ENCODE data around the gene SH3GL1.

The SH3GL1 gene

DNA sequence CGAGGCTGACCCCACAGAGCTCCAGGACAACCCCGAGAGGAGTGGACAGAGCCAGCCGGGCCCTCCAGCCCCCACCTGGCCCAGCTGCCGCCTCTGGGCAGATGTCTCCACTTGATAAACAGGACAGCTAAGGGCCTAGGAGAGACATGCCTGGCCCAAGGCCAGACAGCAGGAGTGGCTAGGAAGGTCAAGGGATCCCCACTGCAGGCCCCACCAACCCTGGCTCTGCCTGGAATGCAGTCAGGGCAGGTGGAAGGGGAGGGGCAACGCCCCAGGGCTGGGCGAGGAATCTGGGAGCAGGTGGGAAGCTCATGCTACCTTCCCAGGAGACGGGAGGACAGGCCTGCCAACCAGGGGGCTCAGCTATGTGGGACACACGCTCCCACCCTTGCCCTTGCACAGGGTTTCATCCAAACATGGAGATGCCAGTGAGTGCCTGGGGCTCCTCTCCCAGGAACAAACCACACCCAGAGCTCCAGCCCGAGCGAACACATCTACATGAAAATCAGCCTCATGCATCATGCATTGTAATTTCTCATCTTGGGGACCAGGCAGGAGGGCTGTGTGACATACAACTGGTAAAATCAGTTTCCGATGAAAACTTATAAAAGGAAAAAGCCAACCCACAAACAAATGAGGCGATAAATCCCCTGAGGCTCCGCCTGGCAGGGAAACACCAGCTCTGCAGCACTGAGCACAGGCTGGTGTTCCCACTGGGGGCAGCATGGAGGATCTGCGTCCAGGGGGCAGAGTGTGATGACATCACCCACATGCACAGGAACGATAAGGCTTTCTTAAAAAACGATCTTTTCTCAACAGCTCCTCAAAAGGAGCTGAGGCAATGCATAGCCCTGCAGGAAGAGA lies 25.0 kb downstream of the SH3GL1 start:
- no peak for DNase-seq (ENCODE audit: low spot score)

DNA sequence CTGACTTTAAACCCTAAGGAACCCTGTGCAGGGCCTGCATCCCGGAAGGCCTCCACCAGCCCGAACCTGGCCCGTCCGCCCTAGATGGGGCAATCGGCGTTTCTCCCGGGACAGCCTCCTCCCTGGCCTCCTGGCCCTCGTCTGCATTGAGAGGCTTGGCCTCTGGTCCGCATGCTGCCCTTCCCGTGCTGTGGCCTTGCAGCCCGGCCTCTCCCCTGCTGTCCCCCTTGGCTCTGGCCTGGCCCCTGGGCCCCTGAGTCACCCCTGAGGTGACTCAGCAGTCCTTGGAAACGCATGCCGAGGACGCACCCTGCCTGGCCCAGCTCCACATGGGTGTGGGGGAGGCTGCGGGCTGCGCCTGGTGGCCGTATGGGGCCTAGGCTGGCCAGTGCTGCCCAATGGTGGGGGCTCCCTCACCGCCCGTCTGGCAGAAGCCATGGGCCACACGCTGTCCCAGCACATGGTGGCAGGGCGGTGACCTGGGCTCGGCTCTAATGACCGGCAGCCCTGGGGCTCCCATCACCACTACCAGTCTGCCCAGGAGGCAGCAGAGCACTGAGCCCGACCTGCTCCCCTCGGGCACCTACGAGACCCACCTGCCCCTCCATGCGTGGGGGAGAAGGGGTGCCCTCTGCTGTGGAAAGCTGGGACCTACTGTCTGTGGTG lies 25.7 kb downstream of the SH3GL1 start:
- peak; percentile 87 for DNase-seq (ENCODE audit: low spot score)

DNA sequence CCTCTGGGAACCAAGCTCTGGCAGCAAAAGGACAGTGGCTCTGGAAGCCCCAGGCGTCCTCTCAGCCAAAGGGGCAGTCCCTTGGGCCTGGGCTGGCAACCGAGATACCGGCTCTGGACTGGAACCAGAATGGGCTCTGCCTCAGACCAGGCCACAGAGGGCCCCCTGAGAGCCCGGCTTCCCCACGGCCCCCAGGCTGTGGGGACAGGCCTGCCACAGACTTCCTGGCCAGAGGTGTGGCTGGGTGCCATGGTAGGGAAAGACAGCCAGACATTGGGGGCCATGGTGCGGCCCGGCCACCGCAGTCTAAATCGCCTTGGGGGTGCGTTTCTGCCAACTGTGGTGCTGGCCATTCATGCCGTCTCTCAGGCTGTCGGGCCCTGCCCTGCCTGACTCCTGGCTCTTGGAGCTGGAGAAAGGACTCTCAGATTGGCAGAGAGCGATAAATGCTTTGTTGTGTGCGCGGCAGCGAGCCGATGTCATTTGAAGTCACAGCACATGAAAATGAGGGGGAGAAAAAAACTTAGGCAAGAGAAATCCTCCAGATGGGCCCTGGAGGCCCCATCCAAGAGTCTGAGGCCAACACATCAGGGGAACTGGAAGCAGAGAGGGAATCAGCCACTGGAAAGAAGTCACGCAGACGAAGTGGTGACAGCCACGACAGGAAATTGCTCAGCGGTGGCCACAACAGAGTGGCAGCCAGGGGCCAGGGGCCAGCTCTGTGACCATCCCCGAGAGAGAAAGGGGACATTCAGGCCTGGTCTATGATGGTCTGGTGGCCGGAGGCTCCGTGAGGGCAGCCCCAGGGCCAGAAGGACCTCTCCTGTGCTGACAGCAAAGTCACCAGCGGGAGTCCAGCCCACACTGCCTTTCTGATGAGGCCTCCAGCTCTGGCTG lies 26.5 kb downstream of the SH3GL1 start:
- DNase-seq (ENCODE audit: low spot score): no peak

DNA sequence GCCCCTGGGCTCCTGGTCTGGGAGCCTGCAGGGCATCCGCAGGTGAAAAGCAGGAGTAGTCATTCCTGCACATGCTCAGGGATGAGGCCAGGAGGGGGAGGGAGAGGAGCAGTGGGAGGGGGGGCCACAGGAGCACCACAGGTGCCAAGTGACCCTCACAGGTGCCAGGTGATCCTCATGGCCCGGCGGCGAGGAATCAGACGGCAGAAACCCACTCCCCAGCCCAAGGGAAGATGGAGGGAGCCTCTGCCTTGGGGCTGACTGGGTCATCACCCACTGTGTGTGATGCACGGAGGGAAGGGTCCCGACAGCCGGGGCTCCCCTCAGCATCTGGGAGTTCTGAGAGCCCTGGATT lies 27.4 kb downstream of the SH3GL1 start:
- no peak for DNase-seq (ENCODE audit: low spot score)

DNA sequence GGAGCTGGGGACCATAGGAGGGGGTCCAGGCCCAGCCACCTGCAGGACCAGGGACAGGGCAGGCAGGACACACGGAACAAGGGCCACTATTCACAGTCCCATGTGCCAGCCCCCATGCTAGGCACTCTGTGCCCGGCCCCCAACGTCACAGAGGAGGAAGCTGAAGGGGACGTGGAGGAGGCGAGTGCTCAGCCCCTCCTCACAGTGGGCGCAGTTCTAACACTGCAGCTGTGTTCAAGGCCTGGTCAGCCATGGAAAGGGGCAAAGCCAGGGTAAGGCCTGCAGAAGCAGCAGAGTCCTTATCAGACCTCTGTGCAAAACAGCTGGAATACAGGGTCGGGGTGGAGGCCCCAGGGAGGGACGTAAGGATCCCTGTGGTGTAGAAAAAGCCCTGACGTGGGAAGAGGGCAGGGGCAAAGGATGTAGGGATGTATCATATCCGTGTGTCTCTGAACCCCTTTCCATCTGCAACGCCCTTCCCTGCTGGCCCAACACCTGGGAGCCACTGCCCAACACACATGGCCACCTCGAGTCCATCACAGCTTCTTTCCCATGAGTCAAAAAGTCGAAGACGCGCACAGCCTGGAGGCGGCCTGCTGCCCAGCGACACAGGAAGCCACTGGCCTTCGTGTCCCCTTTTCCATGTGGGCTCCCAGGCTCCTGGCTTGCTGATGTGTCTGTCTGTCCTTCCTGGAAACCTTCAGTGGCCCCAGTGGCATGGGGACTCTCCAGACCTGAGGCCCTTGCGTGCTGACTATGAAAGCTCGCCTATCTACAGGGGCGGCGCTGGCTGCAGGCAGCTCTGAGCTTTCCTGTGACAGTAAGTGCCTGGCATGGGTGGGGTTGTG lies 28.0 kb downstream of the SH3GL1 start:
- DNase-seq (ENCODE audit: low spot score): no peak

DNA sequence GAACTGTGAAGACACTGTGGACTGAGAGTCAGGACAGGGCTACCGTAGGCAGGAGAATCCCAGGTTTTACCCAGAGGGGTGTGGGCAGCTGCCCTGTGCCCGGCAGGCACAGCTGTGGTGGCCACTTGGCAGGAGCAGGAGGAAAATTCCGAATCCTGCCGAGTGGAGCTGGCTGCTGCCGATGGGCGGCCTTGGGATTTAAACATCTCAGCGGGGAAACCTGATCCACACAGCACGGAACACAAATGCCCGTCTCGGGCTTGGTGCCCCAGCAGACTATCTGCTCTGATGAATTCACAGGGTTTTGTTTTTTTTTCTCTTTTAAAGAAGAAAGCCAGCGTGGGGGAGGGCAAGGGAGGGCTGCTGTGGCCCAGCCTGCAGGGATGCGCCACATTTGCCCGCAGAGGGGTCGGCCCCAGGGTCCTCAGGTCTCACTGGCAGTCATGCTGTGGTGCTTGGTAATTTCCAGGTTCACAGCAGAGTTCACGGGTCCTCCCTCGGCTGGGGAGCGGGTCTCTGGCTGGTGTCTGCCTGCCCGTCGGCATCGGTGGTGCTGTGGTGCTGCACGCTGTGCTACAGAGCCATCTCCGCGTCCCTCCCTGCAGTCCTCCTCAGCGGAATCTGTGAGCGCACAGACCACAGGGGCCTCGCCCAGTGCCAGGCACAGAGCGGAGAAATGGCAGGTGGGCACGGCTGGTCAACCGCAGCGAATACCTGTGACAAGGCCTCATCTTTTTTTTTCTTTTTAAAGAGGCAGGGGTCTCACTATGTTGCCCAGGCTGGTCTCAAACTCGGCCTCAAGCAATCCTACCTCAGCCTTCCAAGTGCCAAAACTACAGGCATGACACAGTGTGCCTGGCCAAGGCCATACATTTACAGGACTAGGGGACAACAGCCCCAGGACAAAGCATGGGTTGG lies 28.8 kb downstream of the SH3GL1 start:
- no peak for DNase-seq (ENCODE audit: low spot score)

DNA sequence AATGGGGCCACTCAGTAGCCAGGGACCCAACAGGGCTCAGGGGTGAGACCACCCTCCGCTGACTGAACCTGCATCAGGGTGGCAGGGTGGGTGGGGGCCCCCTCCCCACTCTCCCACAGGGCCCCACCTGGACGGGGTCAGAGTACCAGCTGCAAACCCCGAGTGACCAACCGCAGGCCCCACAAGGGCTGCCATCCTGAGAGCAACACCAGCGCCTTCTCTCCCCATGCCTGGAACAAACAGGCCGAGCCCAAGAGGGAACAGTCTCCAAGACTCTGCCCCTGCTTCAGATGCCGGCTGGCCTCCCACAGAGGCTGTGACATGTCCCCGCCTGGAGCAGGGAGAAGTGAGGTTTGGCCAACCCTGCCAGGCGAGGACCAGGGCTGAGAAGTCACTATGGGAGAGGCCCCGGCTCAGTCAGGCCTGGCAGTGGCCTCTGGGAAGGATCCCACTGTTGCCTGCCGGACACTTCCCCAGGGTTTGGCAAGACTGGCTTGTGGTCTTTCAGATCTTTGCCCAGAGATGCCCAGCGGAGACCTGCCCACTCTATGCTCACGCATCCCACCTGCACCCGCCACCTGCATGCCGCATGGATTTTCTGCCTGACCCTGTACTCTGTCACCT lies 29.8 kb downstream of the SH3GL1 start:
- no peak for DNase-seq (ENCODE audit: low spot score)

DNA sequence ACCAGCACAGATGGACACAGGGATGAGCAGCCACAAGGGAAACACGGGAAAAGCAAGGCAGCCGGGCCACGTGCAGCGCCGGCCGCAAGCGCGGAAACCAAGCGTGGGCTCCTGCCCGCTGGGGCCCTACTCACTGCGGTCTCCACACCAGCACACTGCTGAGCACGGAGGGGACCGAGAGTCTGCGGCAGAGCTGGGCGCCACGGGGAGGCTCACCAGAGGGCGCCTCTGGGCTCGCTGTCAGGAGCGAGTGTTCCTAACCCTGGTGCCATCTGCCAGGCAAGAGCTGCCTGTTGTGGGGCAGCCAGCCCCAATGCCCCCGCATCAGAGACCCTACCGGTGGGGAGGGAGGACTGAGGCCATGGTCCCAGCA lies 30.5 kb downstream of the SH3GL1 start:
- DNase-seq (ENCODE audit: low spot score): no peak

DNA sequence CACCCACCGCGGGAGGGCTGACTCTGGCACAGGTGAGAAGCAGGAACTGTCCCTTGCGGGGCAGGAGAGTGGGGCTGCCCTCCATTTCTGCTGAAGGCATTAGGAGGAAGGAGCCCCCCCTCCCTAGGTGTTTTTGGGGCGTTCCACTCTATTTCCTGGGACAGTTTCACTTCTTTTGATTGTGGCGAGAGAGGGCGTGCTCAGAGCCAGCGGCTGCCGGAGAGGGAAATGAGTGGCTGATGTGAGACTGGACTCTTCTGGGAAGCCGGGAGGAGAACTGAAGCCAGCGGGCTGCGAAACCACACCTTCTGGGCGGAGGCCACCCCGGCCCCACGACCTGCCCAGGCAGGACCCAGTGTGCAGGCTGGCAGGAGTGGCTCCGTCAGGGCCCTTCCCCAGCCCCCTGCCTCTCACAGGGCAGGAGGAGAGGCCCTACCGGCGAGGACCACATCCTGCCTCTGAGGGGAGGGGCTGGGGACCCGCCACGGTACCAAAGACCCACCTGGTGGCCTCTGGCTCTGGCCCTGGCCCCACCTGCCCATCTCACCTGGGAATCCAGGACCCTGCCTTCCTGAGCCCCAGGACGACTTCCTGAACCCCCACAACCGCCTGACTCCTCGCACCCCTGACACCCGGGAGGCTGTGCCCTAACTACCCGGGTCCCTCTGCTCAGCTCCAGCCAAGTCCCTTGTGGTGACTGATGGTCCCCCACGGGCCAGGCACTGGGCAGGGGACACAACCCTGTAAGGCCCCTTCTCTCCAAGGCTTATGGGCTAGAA lies 31.0 kb downstream of the SH3GL1 start:
- DNase-seq (ENCODE audit: low spot score): no peak

DNA sequence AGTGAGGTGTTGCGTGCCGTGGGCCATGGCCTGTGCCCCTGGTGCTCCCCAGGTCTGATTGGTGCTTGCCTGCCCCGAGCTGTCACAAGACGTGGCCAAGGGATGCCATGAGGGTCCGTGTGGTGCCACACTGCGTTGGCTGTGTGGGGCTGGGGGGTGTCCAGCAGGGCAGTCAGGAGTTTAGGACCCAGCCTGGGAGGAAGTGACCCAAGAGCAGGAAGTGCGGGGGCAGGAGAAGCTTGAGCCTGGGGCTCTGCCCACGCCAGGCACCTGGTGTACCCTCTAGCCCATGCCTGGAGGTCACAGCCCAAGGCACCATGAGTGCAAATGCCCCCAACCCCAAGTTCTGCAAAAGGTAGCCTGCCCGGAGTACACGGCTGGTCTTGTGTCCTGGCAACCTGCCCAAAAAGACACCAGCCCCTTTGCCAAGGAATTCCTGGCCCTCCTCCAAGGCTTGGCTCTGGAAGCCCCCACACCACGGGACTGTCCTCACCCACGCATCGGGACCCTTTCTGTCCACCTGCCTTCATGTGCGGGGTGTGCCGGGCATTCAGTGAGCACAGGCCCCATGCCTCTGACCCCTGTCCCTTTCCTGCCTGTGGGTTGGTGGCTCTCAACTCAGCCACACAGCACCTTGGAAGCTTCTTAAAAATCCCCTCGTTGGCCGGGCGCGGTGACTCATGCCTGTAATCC lies 32.1 kb downstream of the SH3GL1 start:
- DNase-seq (ENCODE audit: low spot score): no peak

DNA sequence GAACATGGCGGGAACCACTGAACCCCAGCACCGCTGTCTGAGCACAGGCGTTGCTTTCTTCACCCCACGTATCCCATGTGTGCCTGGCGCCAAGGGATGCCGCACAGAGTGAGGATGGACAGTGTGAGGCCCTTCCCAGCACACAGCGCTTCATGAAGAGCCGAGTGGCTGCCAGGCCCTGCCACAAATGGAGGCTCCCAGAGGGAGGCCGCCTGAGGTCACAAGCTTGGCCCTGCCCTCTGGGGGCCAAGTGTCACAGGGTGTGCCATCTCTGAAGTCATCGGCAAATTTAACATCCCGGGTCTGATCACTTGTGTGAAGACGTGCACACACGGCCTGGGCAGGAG lies 32.6 kb downstream of the SH3GL1 start:
- DNase-seq (ENCODE audit: low spot score): no peak

DNA sequence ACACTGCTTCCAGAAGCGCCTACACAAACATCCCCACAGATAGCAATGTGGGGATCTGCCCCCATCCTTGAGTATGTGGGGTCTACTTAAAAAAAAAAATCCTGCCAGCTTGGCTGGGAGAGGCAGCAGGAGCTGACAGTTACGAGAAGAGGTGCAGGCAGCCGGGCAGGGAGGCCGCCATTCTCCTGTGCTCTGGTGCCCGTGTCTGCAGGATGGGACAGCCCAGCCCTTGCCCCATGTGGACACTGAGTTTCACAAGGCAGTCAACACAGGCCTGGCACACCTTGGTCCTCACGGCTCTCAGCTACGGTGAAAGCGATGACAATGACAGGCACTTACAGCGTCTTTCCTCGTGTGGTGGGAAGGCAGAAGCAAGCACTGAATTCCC lies 33.0 kb downstream of the SH3GL1 start:
- DNase-seq (ENCODE audit: low spot score): no peak

DNA sequence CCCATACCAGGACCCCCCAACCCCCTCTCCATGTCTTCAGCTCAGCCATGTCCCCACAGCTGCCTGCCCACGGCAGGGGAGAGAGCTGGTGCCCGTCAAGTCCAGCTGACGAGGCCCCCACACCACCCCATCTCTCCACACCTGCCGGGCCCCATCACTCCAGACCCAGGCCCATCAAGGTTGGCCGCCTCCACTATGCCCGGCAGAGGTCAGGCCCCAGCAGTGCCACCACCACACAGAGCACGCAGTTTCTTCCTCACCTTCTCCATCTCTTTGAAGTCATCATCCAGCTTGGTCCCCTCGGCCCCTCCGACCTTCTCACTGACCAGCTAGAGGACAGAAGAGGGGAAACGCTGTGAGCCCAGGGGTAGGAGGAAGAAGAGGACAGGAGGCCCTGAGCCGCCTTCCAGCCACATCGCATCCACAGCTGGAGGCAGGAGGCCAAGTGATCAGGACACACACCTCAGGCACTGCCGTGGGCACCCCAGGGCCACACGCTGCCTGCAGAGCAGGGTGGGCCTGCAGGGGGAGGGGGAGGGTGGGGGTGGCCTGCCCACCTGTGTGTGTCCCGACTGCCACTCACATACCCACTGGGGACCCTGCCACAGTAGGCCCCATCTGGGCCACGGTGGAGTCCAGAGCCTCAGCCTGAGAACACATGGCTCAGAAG lies 33.5 kb downstream of the SH3GL1 start:
- DNase-seq (ENCODE audit: low spot score): no peak

DNA sequence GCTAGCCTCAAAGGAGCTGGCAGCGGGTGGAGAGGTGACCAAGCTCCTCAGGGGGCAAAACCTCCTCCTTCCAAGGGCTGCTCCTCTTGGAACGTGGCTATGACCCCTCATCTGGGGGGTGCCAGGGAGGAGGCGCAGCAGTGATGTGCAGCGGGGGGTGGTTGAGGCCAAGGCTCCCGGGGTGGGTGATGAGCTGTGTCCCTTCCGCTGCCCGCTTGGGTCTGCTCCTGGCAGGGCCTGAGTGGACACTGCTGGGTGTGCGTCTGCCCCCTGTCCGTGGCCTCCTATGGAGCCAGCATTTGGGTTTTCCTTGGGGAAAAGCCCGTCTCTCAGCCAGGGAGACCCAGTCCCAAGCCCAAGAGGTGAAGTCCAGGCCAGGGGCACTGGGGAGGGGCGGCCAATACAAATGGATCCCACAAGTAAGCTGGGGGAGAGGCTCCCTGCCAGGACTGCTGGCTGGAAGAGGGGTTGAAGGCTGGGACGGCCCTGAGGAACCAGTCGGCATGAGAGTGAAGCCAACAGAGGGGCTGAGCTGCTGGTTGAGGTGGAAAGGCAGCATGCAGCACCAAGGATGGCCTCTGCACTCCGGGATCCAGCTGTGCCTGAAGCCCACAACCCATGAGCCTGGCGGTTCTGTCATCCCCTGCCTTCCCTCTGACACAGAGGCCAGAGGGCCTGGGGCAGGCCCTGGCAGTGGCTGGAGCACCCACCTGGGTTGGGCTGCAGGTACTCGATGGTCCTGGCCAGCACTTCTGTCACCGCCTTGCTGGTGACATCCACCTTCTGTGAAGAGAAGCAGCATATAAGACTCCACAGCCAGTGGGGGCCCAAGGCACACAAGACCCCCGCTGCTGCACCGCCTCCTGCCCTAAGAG lies 34.3 kb downstream of the SH3GL1 start:
- no peak for DNase-seq (ENCODE audit: low spot score)

DNA sequence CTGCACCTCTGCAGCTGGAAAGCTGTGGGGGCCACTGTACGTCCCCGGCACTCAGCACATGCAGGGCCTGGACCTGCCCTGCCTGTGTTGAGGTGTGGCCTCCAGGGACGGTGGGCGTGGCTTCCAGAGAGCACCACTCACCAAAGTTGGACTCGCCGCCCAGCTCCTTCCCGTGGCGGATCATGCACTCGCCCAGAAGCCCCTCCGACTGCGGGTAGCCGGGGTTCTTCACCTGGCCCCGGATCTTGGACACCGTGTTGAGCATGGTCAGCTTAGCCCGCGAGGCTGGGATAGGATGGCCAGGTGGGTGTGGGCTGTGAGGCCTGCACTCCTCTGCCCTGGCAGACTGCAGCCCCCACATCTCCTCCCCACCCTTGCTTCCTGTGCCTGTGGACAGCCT lies 35.0 kb downstream of the SH3GL1 start:
- DNase-seq (ENCODE audit: low spot score): no peak

DNA sequence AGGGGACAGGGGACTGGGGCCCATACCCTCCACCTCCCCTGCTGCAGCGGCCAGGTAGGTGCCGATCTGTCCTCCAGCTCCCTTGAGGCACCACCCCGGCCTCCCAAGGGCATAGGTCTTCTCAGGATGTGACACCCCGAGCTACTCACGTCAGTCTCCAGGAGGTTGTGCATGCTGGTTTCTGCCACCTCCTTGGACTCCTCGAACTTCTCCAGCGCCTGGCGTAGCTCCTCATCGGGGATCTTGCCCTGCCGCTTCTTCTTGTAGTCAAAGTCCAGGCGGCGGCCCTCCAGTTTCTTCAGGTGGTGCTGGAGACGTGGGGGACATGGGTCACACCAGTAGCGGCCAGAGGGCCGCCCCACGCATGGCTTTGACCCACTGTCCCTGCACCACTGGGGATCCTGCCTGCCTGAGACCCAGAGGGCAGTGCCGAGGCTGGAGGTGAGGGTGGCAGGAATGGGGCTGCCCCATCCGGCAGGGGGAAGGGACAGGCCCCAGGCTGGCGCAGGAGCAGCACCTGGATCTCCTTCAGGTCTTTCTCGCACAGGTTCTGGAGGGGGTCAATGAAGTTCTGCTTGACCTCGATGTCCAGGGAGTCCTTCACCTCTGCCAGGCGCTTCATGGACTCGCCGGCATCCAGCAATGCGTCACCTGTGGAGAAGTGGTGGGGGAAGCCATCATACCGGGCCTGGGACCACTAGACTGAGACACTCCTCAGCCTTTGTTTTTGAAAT lies 36.6 kb downstream of the SH3GL1 start:
- no peak for DNase-seq (ENCODE audit: low spot score)
